ENCODE data around the gene CCDC192. TPM values are rescaled to one million over a fixed set of nuclear protein-coding genes. Genes with fewer than 3 reads are reported as not detected.

CCDC192 gene
- total RNA-seq, 2 donors from 2014 or later, result not detected

DNA sequence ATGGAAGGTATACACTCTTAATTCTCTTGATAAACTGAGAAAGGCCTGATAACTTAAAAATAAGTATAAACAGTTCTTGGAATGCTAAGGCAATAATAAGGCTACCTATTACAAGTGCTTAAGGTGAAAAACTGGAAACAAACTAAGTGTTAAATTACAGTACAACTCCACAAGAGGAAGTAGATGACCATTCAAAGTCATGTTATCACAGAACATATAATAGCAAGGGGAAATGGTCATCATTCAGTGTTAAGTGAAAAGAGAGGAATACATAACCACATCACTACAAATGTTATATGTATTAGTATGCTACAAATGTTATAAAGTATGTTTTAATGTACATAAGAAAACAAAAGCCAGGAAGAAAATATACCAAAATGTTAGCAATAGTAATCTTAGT lies 135.9 kb downstream of the CCDC192 start:
- Histone ChIP-seq H3K27ac (no peak overlapping the region), H3K36me3 (replicated peaks in 1 of 2; ENCODE audit: insufficient read depth in 1 of 2, low read depth in 2 of 2) (no peaks in the 10 kb centered on the region), H3K27me3 (no peaks in the 10 kb centered on the region), H3K9me3 (no peaks in the 10 kb centered on the region), H3K4me1 (no peaks in the 10 kb centered on the region), H3K4me3 (no peak overlapping the region)
- TF ChIP-seq CTCF (IDR thresholded peaks at IDR 0.05) (no peak), POLR2A (IDR thresholded peaks at IDR 0.05) (no peak)
- DNase-seq (no peak), ATAC-seq (no peak)
- intact Hi-C loops (cut with DNase I), result no loop called here

GRCh38 chr5:127839496-127840197 lies 136.5 kb downstream of the CCDC192 start:
- peak in 1 of 4 donors; percentile 4 for DNase-seq
- TF ChIP-seq CTCF (IDR thresholded peaks at IDR 0.05) (no peak), POLR2A (IDR thresholded peaks at IDR 0.05) (no peak)
- Histone ChIP-seq H3K27me3 (no peaks in the 10 kb centered on the region), H3K4me1 (no peaks in the 10 kb centered on the region), H3K36me3 (replicated peaks in 1 of 2; ENCODE audit: insufficient read depth in 1 of 2, low read depth in 2 of 2) (no peaks in the 10 kb centered on the region), H3K9me3 (no peaks in the 10 kb centered on the region), H3K4me3 (no peak overlapping the region), H3K27ac (no peak overlapping the region)
- ATAC-seq, result no peak
- intact Hi-C loops (cut with DNase I), result no loop called here
- 77 to 86% methylated on average over 2 of the region's 2 CpGs for WGBS, 2 donors

GRCh38 chr5:127840198-127840524 lies 137.0 kb downstream of the CCDC192 start:
- no peak for ATAC-seq

GRCh38 chr5:127840809-127841208 lies 137.6 kb downstream of the CCDC192 start:
- Histone ChIP-seq H3K27ac (no peak overlapping the region), H3K27me3 (no peaks in the 10 kb centered on the region), H3K9me3 (no peaks in the 10 kb centered on the region), H3K4me3 (no peak overlapping the region), H3K4me1 (no peaks in the 10 kb centered on the region), H3K36me3 (replicated peaks in 1 of 2; ENCODE audit: insufficient read depth in 1 of 2, low read depth in 2 of 2) (no peaks in the 10 kb centered on the region)
- DNase-seq (no peak), ATAC-seq (no peak)
- intact Hi-C loops (cut with DNase I), result no loop called here
- no peak for TF ChIP-seq CTCF (IDR thresholded peaks at IDR 0.05)
- TF ChIP-seq POLR2A (IDR thresholded peaks at IDR 0.05), result no peak

More at GRCh38 chr5:127840198-127840524, 137.0 kb downstream of the CCDC192 start:
- DNase-seq, result no peak
- Histone ChIP-seq H3K4me3 (no peak overlapping the region), H3K4me1 (no peaks in the 10 kb centered on the region), H3K9me3 (no peaks in the 10 kb centered on the region), H3K36me3 (replicated peaks in 1 of 2; ENCODE audit: insufficient read depth in 1 of 2, low read depth in 2 of 2) (no peaks in the 10 kb centered on the region), H3K27ac (no peak overlapping the region), H3K27me3 (no peaks in the 10 kb centered on the region)
- TF ChIP-seq CTCF (IDR thresholded peaks at IDR 0.05), result no peak
- no peak for TF ChIP-seq POLR2A (IDR thresholded peaks at IDR 0.05)
- intact Hi-C loops (cut with DNase I), result no loop called here
- 23 to 38% methylated on average over 1 of the region's 1 CpG for WGBS, 2 donors

DNA sequence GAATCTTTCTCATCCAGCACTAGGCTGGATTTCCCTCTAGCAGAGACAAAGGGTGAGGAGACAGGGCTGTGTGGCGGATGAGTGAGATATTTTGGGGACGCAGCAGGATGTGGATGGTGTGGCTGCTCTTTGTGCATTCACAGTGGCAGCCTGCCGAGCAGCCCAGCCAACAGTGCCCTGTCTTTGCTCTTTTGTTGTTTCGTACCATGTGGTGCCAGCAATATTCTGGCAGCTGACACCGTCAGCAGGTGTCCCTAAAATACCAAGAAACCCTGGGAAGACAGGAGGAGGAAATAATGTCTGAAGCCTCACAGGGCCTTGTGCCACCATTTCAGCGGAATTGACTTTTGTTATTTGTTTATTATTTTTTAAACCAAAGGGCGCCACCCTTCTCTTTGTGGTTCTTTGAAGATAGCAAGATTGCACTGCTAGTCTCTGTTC lies 141.4 kb downstream of the CCDC192 start:
- DNase-seq (no peak), ATAC-seq (no peak)
- H3K36me3 ChIP-seq (replicated peaks in 1 of 2; ENCODE audit: insufficient read depth in 1 of 2, low read depth in 2 of 2), result no peaks in the 10 kb centered on the region
- 71 to 74% methylated on average over 7 of the region's 7 CpGs for WGBS, 2 donors
- TF ChIP-seq POLR2A (IDR thresholded peaks at IDR 0.05), result no peak
- H3K9me3 ChIP-seq, result no peaks in the 10 kb centered on the region
- no peak overlapping the region for H3K4me3 ChIP-seq
- intact Hi-C loops (cut with DNase I), result no loop called here
- H3K27ac ChIP-seq, result no peak overlapping the region
- no peaks in the 10 kb centered on the region for H3K27me3 ChIP-seq
- H3K4me1 ChIP-seq, result no peaks in the 10 kb centered on the region
